H4 (cell line): ENCODE results near the gene TMTC2. TPM values are rescaled to one million over a fixed set of nuclear protein-coding genes. Genes with fewer than 3 reads are reported as not detected.

Experiments used
- DNase-seq: peaks from one replicate; pipeline ENCODE4 v3.0.0-alpha.2; 2015; ENCODE audit warnings: low spot score
- total RNA-seq: library from RNA; depleted of rRNA; stranded (reverse); fragments of >200 nt; shearing (Covaris generic); gene quantifications from 2 replicates; pipeline ENCODE4 v1.2.3, GENCODE V29; 2014

The TMTC2 gene
- total RNA-seq, 1 experiment from 2014 or later, result 2.6 TPM

GRCh38 chr12:83136411-83136810 lies 449.7 kb downstream of the TMTC2 start:
- no peak for DNase-seq

- DNase-seq, result no peak
Measured at GRCh38 chr12:83140135-83140534, 453.4 kb downstream of the TMTC2 start.

GRCh38 chr12:83141460-83141994 lies 454.8 kb downstream of the TMTC2 start:
- no peak for DNase-seq

GRCh38 chr12:83142914-83143313 lies 456.2 kb downstream of the TMTC2 start:
- DNase-seq, result no peak

GRCh38 chr12:83143950-83144349 lies 457.2 kb downstream of the TMTC2 start:
- DNase-seq, result no peak

- no peak for DNase-seq
Measured at GRCh38 chr12:83145325-83145840, 458.7 kb downstream of the TMTC2 start.

- no peak for DNase-seq
Measured at GRCh38 chr12:83147341-83147740, 460.6 kb downstream of the TMTC2 start.

DNA sequence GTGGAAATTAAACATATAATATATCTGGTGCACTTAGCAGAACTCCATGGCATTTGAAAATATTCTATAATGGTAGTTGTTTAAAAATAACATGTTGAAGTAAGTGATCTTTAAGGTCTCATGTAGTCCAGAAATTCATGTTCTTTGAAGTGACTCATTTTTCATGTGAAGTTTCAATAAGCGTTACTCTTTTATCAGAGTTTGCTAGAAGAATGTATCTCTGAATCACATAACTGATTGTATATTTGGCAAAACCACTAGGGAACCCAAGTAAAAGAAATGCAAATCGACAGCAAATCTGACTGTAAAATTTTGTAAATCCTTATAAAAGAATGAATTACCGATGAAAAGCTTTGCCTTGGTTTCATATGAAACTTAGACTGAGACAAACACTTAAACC lies 463.3 kb downstream of the TMTC2 start:
- DNase-seq, result no peak

- DNase-seq, result no peak
Measured at GRCh38 chr12:83150465-83151189, 463.9 kb downstream of the TMTC2 start.

DNA sequence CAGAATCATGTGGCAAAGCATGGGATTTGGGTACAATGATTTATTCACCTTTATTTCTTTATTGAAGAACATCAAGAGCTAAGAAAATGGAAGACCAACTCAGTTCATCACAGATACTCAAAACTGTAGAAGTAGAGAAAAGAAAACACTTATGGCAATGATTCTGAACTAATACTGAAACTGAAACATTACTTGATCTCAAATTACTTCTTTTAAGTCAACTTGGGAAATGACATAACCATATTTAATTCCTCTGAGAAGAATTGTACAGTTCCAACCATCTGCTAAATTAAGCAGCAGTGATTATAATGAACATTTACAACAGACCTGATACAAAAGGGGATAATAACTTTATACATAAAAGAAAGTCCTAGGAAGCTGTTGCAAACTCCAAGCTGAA lies 466.5 kb downstream of the TMTC2 start:
- no peak for DNase-seq

GRCh38 chr12:83156815-83157214 lies 470.1 kb downstream of the TMTC2 start:
- no peak for DNase-seq

DNA sequence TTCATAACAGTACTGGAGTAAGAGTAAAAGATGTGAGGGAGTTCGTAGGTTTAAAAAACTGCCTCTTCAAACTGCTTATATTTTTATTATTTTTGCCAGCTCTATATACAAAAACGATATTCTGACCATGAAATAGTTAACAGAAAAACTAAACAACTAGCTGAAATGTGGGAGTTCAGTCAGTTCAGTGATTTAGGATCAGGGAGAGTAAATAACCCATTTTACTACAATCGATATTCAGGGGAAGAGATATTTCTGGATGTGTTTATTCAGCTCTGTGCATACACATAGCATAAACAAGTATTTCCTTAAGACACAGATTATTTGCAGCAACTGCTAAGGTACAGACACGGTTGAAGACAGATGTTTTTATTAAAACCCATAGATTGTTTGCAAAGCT lies 470.9 kb downstream of the TMTC2 start:
- DNase-seq, result no peak

- DNase-seq, result no peak
Measured at GRCh38 chr12:83158613-83159207, 472.0 kb downstream of the TMTC2 start.

- DNase-seq, result no peak
Measured at GRCh38 chr12:83161456-83161855, 474.8 kb downstream of the TMTC2 start.

DNA sequence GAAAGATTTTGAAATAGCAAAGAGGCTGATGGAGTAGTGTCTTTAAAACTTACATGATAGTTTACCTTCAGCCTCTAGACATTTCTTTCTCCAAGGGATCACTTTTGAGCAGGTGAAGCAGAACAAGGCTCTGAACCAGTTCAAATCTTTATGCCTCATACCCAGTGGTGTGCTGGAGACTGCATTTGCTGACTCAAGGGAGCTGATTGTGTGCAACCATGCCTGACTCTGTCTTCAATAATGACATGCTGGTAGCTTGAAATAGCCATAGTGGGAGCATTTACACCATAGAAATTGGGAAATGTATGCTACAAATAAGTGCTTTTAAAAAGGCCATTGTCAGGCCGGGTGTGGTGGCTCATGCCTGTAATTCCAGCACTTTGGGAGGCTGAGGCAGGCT lies 482.0 kb downstream of the TMTC2 start:
- no peak for DNase-seq

DNA sequence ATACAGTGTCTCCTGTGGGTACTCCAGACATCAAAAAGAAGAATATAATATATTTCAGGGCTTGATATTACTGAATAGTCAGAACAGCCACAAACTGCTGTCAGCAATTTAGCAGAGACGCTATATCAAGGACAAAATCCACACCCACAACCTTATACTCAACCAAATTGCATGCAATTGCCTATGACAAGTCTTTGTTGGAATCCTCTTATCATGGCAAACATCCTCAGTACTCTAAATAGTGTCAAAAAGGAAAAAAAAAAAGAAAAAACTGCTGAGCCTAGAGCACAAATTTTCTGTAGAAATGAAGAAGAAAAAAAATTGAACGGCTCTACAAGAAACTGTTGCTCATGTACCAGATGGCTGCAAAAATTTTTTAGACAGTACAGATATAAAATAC lies 485.7 kb downstream of the TMTC2 start:
- no peak for DNase-seq

DNA sequence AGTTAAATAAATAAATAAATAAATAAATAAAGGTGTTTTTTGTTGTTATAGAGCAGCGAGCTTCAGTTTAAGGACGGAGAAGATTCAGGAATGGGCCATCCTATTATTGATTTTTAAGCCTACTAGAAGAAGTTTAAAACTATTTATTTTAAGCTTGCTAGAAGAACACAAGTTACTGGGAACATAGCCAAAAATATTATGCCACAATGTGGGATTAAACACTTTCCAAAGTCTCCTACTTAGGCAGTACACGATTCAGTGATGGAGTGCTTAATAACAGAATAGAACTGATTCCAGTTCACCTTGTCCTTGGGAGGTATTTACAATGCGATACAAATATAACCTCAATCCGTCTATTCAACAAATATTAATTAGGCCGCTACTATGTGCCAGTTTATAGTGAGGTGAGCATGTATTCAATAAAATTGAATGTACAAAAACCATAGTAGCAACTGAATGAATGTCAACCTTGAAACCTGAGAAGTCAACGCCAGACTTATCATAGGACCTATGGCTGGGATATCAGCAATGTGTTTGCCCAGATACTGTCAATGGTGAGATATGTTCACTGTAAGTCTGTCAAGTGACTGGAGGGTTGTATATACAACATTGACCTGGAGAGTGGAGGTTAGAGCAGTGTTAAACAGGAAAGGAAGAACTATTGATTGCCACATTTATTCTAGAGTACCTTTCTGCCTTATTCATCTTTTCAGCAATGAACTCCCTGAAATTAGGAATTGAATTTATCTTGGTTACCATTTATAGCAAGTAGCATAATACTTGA lies 486.4 kb downstream of the TMTC2 start:
- DNase-seq, result no peak

DNA sequence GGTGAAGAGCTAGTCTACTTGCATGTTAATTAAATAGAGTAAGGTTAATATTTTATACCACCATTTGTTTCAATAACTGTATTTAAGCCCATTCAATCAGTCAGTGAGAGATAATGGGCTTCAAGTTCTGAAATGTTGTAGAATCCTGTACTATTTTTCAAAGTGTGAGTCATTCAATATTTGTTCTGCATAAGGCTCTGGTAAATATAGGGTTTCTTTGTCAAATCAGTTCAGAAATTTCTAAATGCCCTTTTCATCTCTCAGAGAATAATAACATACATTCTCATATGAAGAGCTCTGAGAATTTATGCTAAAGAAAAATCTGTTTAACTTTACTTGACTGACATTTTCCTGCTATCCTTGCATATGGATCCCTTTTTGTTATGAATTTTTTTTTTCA lies 493.3 kb downstream of the TMTC2 start:
- no peak for DNase-seq

GRCh38 chr12:83181074-83181473 lies 494.4 kb downstream of the TMTC2 start:
- DNase-seq, result no peak

GRCh38 chr12:83183132-83183531 lies 496.4 kb downstream of the TMTC2 start:
- DNase-seq, result no peak
